ENCODE data around the gene CAVIN1.
A peak's percentile ranks its signal among the peaks of the same experiment; 100 is the strongest.
"Not testable (repeated sequence)": the region's sequence is repeated elsewhere in the genome, so short reads cannot be mapped to it uniquely, and the experiment has no call there.

The CAVIN1 gene

GRCh38 chr17:42372142-42372541, 50.9 kb downstream of the CAVIN1 start:
- no peak for DNase-seq

DNA sequence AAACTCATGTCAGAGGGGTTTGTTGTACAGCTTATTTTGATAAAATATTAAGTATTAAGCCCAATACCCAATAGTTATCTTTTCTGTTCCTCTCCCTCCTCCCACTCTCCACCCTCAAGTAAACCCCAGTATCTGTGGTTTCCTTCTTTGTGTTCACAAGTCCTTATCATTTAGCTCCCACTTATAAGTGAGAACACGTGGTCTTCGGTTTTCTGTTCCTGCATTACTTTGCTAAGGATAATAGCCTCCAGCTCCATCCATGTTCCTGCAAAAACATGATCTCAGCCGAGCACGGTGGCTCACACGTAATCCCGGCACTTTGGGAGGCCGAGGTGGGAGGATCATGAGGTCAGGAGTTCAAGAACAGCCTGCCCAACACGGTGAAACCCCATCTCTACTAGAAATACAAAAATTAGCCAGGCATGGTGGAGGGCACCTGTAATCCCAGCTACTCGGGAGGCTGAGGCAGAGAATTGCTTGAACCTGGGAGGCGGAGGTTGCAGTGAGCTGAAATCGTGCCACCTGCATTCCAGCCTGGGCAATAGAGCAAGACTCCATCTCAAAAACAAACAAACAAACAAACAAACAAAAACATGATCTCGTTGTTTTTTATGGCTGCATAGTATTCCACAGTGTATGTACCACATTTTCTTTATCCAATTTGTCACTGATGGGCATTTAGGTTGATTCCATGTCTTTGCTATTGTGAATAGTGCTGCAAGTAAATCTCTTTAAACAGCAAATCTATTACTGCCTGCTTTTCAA, 54.1 kb downstream of the CAVIN1 start:
- DNase-seq: not testable (repeated sequence)

DNA sequence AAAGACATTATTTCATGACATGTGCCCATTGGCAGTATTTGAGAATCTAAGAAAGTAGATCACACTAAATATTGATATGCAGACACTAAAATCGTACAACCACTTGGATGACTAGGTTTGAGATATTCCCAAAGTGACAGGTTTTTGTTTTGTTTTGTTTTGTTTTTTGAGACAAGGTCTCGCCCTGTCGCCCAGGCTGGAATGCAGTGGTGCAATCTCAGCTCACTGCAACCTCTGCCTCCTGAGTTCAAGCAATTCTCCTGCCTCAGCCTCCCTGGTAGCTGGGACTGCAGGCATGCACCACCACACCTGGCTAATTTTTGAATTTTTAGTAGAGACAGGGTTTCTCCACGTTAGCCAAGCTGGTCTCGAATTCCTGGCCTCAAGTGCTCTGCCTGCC, 54.7 kb downstream of the CAVIN1 start:
- not testable (repeated sequence) for DNase-seq

- not testable (repeated sequence) for DNase-seq
Observed at GRCh38 chr17:42366176-42367023, 56.7 kb downstream of the CAVIN1 start.

GRCh38 chr17:42365136-42365535, 57.9 kb downstream of the CAVIN1 start:
- no peak for DNase-seq

DNA sequence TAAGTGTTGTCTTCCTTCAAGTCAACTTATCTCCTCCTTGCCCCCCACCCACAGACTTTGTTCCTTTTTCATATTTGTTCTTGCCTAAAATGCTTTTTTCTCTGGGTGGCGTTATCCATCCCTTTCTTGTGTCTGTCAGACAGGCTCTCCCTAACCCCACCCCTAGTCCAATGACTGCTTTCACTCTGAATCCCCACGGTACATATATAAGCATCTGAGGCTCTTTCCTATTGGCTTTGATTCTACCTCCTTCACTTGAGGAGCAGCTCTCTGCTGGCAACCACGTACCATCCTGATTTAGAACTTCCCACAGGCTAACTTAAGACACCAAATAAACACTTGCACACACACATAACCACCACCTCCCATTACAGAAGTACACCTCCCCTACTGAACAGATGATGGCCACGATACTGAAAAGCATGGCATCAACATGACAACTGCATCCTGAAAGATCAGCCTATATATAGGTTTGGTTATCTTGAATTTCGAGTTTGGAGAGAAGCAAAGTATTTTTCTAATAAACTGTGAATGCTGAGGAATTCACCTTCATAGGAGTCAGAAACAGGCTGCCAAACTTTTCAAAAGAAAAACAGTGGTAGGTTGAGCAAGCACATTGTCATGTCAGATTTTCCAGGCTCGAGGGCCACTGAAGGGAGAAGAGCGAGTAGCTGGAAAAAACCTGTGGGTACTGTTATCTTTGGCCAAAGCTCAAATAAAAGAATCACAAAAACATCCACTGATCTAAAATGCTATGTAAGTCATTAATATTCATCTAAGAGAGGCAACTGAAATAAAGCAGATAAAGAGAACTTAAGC, 59.1 kb downstream of the CAVIN1 start:
- no peak for DNase-seq

DNA sequence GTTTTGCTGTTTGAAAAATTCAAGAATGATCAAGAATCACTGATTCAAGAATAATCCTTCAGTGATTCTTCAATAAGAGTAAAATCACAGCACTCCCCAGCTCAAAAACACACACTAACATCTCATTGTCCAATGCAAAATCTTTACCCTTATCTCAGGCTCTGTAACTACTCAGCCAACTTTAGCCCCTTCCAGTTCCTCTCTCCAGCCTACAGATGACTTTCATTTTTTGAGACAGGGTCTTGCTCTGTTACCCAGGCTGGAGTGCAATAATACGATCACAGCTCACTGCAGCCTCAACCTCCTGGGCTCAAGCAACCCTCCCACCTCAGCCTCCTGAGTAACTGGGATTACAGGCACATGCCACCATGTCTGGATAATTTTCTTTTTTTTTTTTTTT, 59.8 kb downstream of the CAVIN1 start:
- no peak for DNase-seq

- peak; percentile 93 for DNase-seq
Observed at GRCh38 chr17:42362245-42362961, 60.7 kb downstream of the CAVIN1 start.

- peak; percentile 60 for DNase-seq
Observed at GRCh38 chr17:42361781-42362186, 61.3 kb downstream of the CAVIN1 start.

GRCh38 chr17:42360388-42360787, 62.7 kb downstream of the CAVIN1 start:
- DNase-seq: not testable (repeated sequence)

- no peak for DNase-seq
Observed at GRCh38 chr17:42359133-42359532, 63.9 kb downstream of the CAVIN1 start.

- no peak for DNase-seq
Observed at GRCh38 chr17:42358434-42358833, 64.6 kb downstream of the CAVIN1 start.

- DNase-seq: no peak
Observed at GRCh38 chr17:42354956-42355843, 67.9 kb downstream of the CAVIN1 start.

Data from DMS79 treated with DMSO at 0.1 percent for 48 hours (cell line).